Gastrocnemius medialis (tissue), 4 donors: Measurements from ENCODE around the gene SGSM2.

ENCODE experiments used
- POLR2A ChIP-seq, 2 donors: fragments of 450-650 bp; IDR thresholded peaks; one replicate each; pipeline ENCODE4 v1.6.1; 2017; ENCODE audit warnings: antibody characterized with exemption in 2 of 2, mild to moderate bottlenecking in 2 of 2, moderate library complexity in 2 of 2
- TF ChIP-seq, protein P1 (sequence below), 5 experiments: fragments of 450-650 bp in 3 of 5; fragments of 200-600 bp in 2 of 5; sonication (generic) in 2 of 5; IDR thresholded peaks in 4 of 5; conservative IDR thresholded peaks in 1 of 5; 1 replicate in 4 of 5; 2 replicates in 1 of 5; pipeline ENCODE4 v1.5.1; 2016 to 2019; ENCODE audit warnings: antibody characterized with exemption in 5 of 5, mild to moderate bottlenecking in 3 of 5, moderate library complexity in 3 of 5

DNA sequence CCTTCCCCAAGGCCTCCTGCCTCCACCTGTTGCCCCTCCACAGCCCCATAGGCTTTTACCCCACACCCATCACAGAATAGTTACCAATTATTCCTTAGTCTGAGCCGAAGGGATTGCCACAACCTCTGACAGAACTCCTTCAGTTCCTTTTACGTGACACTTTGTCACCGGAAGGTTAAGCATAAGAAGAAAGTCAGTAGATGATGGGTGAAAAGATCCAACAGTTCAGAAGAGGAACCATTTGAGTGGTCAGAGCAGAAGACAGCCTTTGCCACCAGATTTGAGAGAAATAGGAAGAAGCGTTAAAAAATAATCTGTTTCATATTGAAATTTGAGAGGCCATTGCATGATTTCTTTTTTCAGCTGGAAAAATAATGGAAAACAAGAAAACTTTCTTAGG lies 32.4 kb upstream of the SGSM2 start:
- TF ChIP-seq POLR2A (IDR thresholded peaks at IDR 0.05): no peak
- TF ChIP-seq, protein P1, sequence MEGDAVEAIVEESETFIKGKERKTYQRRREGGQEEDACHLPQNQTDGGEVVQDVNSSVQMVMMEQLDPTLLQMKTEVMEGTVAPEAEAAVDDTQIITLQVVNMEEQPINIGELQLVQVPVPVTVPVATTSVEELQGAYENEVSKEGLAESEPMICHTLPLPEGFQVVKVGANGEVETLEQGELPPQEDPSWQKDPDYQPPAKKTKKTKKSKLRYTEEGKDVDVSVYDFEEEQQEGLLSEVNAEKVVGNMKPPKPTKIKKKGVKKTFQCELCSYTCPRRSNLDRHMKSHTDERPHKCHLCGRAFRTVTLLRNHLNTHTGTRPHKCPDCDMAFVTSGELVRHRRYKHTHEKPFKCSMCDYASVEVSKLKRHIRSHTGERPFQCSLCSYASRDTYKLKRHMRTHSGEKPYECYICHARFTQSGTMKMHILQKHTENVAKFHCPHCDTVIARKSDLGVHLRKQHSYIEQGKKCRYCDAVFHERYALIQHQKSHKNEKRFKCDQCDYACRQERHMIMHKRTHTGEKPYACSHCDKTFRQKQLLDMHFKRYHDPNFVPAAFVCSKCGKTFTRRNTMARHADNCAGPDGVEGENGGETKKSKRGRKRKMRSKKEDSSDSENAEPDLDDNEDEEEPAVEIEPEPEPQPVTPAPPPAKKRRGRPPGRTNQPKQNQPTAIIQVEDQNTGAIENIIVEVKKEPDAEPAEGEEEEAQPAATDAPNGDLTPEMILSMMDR (IDR thresholded peaks at IDR 0.05 in 4 of 5, conservative IDR thresholded peaks at IDR 0.05 in 1 of 5): no peak
